Peyer's patch (tissue), 4 donors: ENCODE data around the gene RAB28. TPM values are rescaled to one million over a fixed set of nuclear protein-coding genes. Genes with fewer than 3 reads are reported as not detected.
"Not testable (repeated sequence)": the region's sequence is repeated elsewhere in the genome, so short reads cannot be mapped to it uniquely, and the experiment has no call there.

Experiments used
- DNase-seq, 3 donors: peaks; one replicate each; pipeline ENCODE4 v3.0.0-alpha.2; 2017 to 2019
- H3K27ac ChIP-seq, 4 donors: fragments of 200-600 bp; sonication (generic); one replicate each; pipeline ENCODE4 v1.5.1; 2016 to 2019
- H3K27me3 ChIP-seq, 2 donors: fragments of 200-600 bp; sonication (generic); one replicate each; pipeline ENCODE4 v1.5.1; 2019
- H3K36me3 ChIP-seq, 3 donors: fragments of 200-600 bp; sonication (generic); one replicate each; pipeline ENCODE4 v1.5.1; 2016 to 2019
- H3K4me1 ChIP-seq, 4 donors: fragments of 200-600 bp; sonication (generic); one replicate each; pipeline ENCODE4 v1.5.1; 2016 to 2019
- H3K4me3 ChIP-seq, 4 donors: fragments of 200-600 bp; sonication (generic); 1 replicate in 3 of 4; 2 replicates in 1 of 4; pipeline ENCODE4 v1.5.1; 2016 to 2019; ENCODE audit warnings: mild to moderate bottlenecking in 1 of 4
- H3K9me3 ChIP-seq, 4 donors: fragments of 200-600 bp; sonication (generic); one replicate each; pipeline ENCODE4 v1.5.1; 2016 to 2019; ENCODE audit warnings: mild to moderate bottlenecking in 1 of 4
- POLR2A ChIP-seq, 2 donors: fragments of 450-650 bp; IDR thresholded peaks; one replicate each; pipeline ENCODE4 v1.5.1; 2017; ENCODE audit warnings: antibody characterized with exemption in 2 of 2, mild to moderate bottlenecking in 2 of 2, moderate library complexity in 2 of 2
- total RNA-seq, 4 donors: library from RNA; depleted of rRNA; stranded (reverse); fragments of >200 nt; gene quantifications; one replicate each; pipeline ENCODE4 v1.1.0, GENCODE V29; 2016
- TF ChIP-seq, protein P1 (sequence below), 6 experiments: fragments of 450-650 bp in 4 of 6; fragments of 200-600 bp in 2 of 6; sonication (generic) in 1 of 6; IDR thresholded peaks; one replicate each; pipeline ENCODE4 v1.5.1; 2017 to 2019; ENCODE audit warnings: antibody characterized with exemption in 6 of 6, mild to moderate bottlenecking in 3 of 6, moderate library complexity in 1 of 6

Gene RAB28
- total RNA-seq, 4 donors from 2014 or later = 11.2 to 24.8 (median 12.4) TPM

DNA sequence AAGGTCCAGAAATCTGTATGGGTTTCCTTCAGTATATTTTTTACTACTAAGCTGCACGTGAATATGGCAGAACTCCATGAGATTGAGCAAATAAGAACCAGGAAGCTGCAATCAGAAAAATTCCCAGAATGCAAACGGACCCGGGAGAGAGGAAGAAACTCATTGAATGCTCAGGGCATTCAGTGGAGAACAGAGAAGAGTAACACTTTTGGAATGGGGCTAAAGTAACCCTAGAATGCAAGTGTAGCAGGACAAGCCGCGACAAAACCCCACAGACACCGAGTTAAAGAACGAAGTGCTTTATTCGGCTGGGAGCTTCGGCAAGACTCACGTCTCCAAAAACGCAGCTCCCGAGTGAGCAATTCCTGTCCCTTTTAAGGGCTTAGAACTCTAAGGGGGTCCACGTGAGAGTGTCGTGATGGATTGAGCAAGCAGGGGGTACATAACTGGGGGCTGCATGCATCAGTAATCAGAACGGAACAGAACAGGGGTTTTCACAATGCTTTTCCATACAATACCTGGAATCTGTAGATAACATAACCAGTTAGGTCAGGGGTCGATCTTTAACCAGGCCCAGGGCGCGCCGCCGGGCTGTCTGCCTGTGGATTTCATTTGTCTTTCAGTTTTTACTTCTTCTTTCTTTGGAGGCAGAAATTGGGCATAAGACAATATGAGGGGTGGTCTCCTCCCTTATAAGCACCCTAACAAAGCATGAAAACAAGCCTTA, 56.4 kb downstream of the RAB28 start:
- H3K4me3 ChIP-seq = no peak overlapping the region
- no peak for DNase-seq

DNA sequence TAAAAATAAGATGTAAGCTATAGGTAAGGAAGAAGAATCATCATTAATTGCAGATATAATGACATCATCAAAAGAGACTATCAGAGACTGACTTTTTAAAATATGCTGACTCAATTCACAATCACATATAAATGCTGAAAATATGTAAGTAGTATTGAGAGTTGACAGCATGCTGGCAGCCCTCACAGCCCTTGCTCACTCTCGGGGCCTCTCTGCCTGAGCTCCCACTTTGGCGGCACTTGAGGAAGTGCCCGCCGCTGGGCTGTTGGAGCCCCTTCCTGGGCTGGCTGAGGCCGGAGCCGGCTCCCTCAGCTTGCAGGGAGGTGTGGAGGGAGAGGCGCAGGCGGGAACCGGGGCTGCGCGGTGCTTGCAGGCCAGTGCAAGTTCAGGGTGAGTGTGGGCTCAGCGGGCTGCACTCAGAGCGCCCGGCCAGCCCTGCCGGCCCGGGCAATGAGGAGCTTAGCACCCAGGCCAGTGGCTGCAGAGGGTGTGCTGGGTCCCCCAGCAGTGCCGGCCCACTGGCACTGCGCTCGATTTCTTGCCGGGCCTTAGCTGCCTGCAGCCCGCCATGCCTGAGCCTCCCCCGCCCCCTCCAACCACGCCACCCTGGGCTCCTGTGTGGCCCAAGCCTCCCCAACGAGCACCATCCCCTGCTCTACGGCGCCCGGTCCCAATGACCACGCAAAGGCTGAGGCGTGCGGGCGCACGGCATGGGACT, 68.9 kb downstream of the RAB28 start:
- TF ChIP-seq, protein P1, sequence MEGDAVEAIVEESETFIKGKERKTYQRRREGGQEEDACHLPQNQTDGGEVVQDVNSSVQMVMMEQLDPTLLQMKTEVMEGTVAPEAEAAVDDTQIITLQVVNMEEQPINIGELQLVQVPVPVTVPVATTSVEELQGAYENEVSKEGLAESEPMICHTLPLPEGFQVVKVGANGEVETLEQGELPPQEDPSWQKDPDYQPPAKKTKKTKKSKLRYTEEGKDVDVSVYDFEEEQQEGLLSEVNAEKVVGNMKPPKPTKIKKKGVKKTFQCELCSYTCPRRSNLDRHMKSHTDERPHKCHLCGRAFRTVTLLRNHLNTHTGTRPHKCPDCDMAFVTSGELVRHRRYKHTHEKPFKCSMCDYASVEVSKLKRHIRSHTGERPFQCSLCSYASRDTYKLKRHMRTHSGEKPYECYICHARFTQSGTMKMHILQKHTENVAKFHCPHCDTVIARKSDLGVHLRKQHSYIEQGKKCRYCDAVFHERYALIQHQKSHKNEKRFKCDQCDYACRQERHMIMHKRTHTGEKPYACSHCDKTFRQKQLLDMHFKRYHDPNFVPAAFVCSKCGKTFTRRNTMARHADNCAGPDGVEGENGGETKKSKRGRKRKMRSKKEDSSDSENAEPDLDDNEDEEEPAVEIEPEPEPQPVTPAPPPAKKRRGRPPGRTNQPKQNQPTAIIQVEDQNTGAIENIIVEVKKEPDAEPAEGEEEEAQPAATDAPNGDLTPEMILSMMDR (IDR thresholded peaks at IDR 0.05) = no peak
- TF ChIP-seq POLR2A (IDR thresholded peaks at IDR 0.05) = no peak
- Histone ChIP-seq H3K27ac (no peak overlapping the region), H3K36me3 (no peaks in the 10 kb centered on the region), H3K4me1 (no peaks in the 10 kb centered on the region), H3K27me3 (no peaks in the 10 kb centered on the region), H3K4me3 (no peak overlapping the region), H3K9me3 (no peaks in the 10 kb centered on the region)
- DNase-seq = no peak

More for the DNA sequence above, 56.4 kb downstream of the RAB28 start:
- Histone ChIP-seq H3K27ac (no peak overlapping the region), H3K36me3 (no peaks in the 10 kb centered on the region), H3K27me3 (no peaks in the 10 kb centered on the region), H3K9me3 (no peaks in the 10 kb centered on the region), H3K4me1 (no peaks in the 10 kb centered on the region)
- no peak for TF ChIP-seq POLR2A (IDR thresholded peaks at IDR 0.05)
- TF ChIP-seq, protein P1 (IDR thresholded peaks at IDR 0.05) = no peak

GRCh38 chr4:13413729-13414437, 70.3 kb downstream of the RAB28 start:
- Histone ChIP-seq H3K27ac (no peak overlapping the region), H3K4me3 (no peak overlapping the region), H3K4me1 (no peaks in the 10 kb centered on the region), H3K9me3 (no peaks in the 10 kb centered on the region), H3K27me3 (no peaks in the 10 kb centered on the region), H3K36me3 (no peaks in the 10 kb centered on the region)
- TF ChIP-seq, protein P1 (IDR thresholded peaks at IDR 0.05) = no peak
- TF ChIP-seq POLR2A (IDR thresholded peaks at IDR 0.05) = no peak
- DNase-seq = no peak

DNA sequence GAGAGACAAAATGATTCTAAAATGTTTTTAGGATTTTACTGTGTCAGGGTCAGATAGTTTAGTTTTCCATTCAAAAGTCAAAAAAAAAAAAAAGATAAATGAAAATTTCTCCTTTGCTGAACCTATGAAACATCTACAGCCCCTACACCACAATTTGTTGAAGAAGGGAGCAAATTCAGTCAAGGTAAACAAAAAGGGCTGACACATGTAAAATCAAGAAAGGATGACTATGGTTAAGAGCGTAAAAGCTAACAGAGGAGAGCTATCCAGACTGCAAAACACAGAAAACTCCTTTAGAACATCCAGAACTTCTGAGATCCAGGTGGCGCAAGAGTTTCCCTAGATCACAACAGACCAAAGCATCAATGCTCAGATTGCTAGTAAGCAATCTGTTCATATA, 72.2 kb downstream of the RAB28 start:
- H3K36me3 ChIP-seq = no peaks in the 10 kb centered on the region
- DNase-seq = no peak
- TF ChIP-seq POLR2A (IDR thresholded peaks at IDR 0.05) = no peak
- TF ChIP-seq, protein P1 (IDR thresholded peaks at IDR 0.05) = no peak
- H3K9me3 ChIP-seq = no peaks in the 10 kb centered on the region
- H3K4me3 ChIP-seq = no peak overlapping the region
- H3K4me1 ChIP-seq = no peaks in the 10 kb centered on the region
- H3K27me3 ChIP-seq = no peaks in the 10 kb centered on the region
- H3K27ac ChIP-seq = no peak overlapping the region

- Histone ChIP-seq H3K4me1 (no peaks in the 10 kb centered on the region), H3K27me3 (no peaks in the 10 kb centered on the region), H3K4me3 (no peak overlapping the region), H3K36me3 (no peaks in the 10 kb centered on the region), H3K27ac (no peak overlapping the region), H3K9me3 (no peaks in the 10 kb centered on the region)
- TF ChIP-seq, protein P1 (IDR thresholded peaks at IDR 0.05) = no peak
- no peak for TF ChIP-seq POLR2A (IDR thresholded peaks at IDR 0.05)
- no peak for DNase-seq
Observed at GRCh38 chr4:13409324-13409723, 74.8 kb downstream of the RAB28 start.

GRCh38 chr4:13406156-13406555, 78.0 kb downstream of the RAB28 start:
- H3K4me1 ChIP-seq, H3K27ac ChIP-seq, H3K4me3 ChIP-seq, DNase-seq, H3K9me3 ChIP-seq, H3K27me3 ChIP-seq, H3K36me3 ChIP-seq: not testable (repeated sequence)
